Measurements from ENCODE around the gene CELSR2.

DNA sequence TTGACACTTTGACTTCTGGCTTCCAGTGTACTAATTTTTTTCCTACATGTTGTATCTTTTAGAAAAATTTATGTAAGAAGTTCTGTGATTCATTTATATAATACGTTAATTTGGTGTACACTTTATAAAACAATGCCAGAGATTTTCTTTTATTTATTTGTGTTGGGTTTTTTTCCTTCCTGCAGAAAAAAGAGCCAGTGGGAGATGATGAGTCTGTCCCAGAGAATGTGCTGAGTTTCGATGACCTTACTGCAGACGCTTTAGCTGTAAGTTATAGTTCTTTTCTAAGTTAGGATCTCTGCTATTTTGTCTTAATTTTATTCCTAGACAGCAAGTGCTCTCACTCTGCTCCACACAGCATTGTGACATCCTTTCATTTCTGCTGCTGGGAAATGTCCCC lies 21.2 kb upstream of the CELSR2 start:
- no peak for TF ChIP-seq POLR2A (IDR thresholded peaks at IDR 0.05)
- TF ChIP-seq, protein P1, sequence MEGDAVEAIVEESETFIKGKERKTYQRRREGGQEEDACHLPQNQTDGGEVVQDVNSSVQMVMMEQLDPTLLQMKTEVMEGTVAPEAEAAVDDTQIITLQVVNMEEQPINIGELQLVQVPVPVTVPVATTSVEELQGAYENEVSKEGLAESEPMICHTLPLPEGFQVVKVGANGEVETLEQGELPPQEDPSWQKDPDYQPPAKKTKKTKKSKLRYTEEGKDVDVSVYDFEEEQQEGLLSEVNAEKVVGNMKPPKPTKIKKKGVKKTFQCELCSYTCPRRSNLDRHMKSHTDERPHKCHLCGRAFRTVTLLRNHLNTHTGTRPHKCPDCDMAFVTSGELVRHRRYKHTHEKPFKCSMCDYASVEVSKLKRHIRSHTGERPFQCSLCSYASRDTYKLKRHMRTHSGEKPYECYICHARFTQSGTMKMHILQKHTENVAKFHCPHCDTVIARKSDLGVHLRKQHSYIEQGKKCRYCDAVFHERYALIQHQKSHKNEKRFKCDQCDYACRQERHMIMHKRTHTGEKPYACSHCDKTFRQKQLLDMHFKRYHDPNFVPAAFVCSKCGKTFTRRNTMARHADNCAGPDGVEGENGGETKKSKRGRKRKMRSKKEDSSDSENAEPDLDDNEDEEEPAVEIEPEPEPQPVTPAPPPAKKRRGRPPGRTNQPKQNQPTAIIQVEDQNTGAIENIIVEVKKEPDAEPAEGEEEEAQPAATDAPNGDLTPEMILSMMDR (IDR thresholded peaks at IDR 0.05 in 8 of 11, conservative IDR thresholded peaks at IDR 0.05 in 3 of 11): no peak

Data from spleen (tissue), 7 donors.